SU-DHL-6 (cell line): ENCODE measurements around the gene FKBP1A.

Experiments used
- H2AFZ ChIP-seq: fragments of 200-600 bp; sonication (generic); 2 replicates; pipeline ENCODE4 v1.6.1; 2014; ENCODE audit warnings: low read depth, mild to moderate bottlenecking, moderate library complexity, mixed read lengths, antibody characterized with exemption, low read length; ENCODE audit not compliant: severe bottlenecking
- H3F3A ChIP-seq: fragments of 200-600 bp; shearing (Covaris generic); 2 replicates; pipeline ENCODE4 v1.6.0; 2016; ENCODE audit warnings: antibody characterized with exemption, mild to moderate bottlenecking; ENCODE audit not compliant: insufficient read depth
- H3K27ac ChIP-seq: fragments of 200-600 bp; sonication (generic); 2 replicates; pipeline ENCODE4 v1.5.1; 2016; ENCODE audit warnings: low read depth, mild to moderate bottlenecking, low read length, moderate library complexity, mixed read lengths
- H3K27me3 ChIP-seq: fragments of 200-600 bp; sonication (generic), shearing (Covaris generic); 2 replicates; pipeline ENCODE4 v1.6.0; 2014; ENCODE audit warnings: mild to moderate bottlenecking, low read length
- H3K36me3 ChIP-seq: fragments of 200-600 bp; sonication (generic); 2 replicates; pipeline ENCODE4 v1.6.1; 2014; ENCODE audit warnings: mild to moderate bottlenecking, low read length, mixed read lengths
- H3K4me2 ChIP-seq: fragments of 300-600, 200-600 bp; shearing (Covaris generic), sonication (generic); 2 replicates; pipeline ENCODE4 v1.6.0; 2014; ENCODE audit warnings: low read length, low read depth, mild to moderate bottlenecking; ENCODE audit not compliant: poor library complexity, severe bottlenecking
- H3K4me3 ChIP-seq: fragments of 200-600 bp; sonication (generic); 2 replicates; pipeline ENCODE4 v1.5.1; 2014; ENCODE audit warnings: antibody characterized with exemption, low read length, mild to moderate bottlenecking, mixed read lengths; ENCODE audit not compliant: insufficient read depth, poor library complexity, severe bottlenecking
- H3K79me2 ChIP-seq: fragments of 200-600 bp; sonication (generic); 2 replicates; pipeline ENCODE4 v1.6.1; 2014; ENCODE audit warnings: mild to moderate bottlenecking, low read length, moderate library complexity; ENCODE audit not compliant: insufficient read depth
- H3K9ac ChIP-seq: fragments of 200-600 bp; sonication (generic); 2 replicates; pipeline ENCODE4 v1.7.0; 2014; ENCODE audit warnings: mild to moderate bottlenecking, low read length
- H3K9me2 ChIP-seq: fragments of 200-600 bp; sonication (generic); replicated peaks from 2 replicates; pipeline ENCODE4 v1.6.1; 2014; ENCODE audit warnings: low read length; ENCODE audit not compliant: insufficient read depth
- H3K9me3 ChIP-seq: fragments of 200-600 bp; sonication (generic); 2 replicates; pipeline ENCODE4 v1.6.1; 2014; ENCODE audit warnings: low read length, mixed read lengths; ENCODE audit not compliant: insufficient read depth
- H4K20me1 ChIP-seq: fragments of 200-600 bp; sonication (generic); 2 replicates; pipeline ENCODE4 v1.6.1; 2014; ENCODE audit warnings: low read depth, mild to moderate bottlenecking, antibody characterized with exemption, low read length, moderate library complexity, mixed read lengths
- CTCF ChIP-seq: fragments of 200-600 bp; sonication (generic); IDR thresholded peaks from one replicate; pipeline ENCODE4 v1.5.1; 2017; ENCODE audit warnings: antibody characterized with exemption, mild to moderate bottlenecking, low read length, moderate library complexity; ENCODE audit not compliant: insufficient read depth, poor library complexity, severe bottlenecking
- EZH2phosphoT487 ChIP-seq: fragments of 200-600 bp; sonication (generic), shearing (Covaris generic); conservative IDR thresholded peaks from 2 replicates; pipeline ENCODE4 v1.6.1; 2018; ENCODE audit warnings: mild to moderate bottlenecking, antibody characterized with exemption, low read length, moderate library complexity, mixed read lengths

The FKBP1A gene

GRCh38 chr20:1435337-1435699 lies 42.5 kb upstream of the FKBP1A start:
- TF ChIP-seq CTCF (no peak), EZH2phosphoT487 (no peak)
- no peaks in the 10 kb centered on the region for H3K27me3 ChIP-seq
- no peaks in the 10 kb centered on the region for H3F3A ChIP-seq
- H3K9me2 ChIP-seq, result no peaks in the 10 kb centered on the region
- no peak overlapping the region for H3K9ac ChIP-seq
- no peak overlapping the region for H3K27ac ChIP-seq
- no peaks in the 10 kb centered on the region for H3K36me3 ChIP-seq
- no peaks in the 10 kb centered on the region for H3K9me3 ChIP-seq
- no peak overlapping the region for H3K4me3 ChIP-seq
- H3K4me2 ChIP-seq, result peak overlapping the region; percentile 11
- no peaks in the 10 kb centered on the region for H3K79me2 ChIP-seq
- no peak overlapping the region for H2AFZ ChIP-seq
- no peaks in the 10 kb centered on the region for H4K20me1 ChIP-seq

- Histone ChIP-seq H3K36me3 (no peaks in the 10 kb centered on the region), H3K4me3 (no peak overlapping the region), H2AFZ (no peak overlapping the region), H4K20me1 (no peaks in the 10 kb centered on the region), H3K4me2 (peak overlapping the region; percentile 33), H3K9me3 (no peaks in the 10 kb centered on the region), H3K9ac (no peak overlapping the region), H3F3A (no peaks in the 10 kb centered on the region), H3K27ac (no peak overlapping the region), H3K9me2 (no peaks in the 10 kb centered on the region), H3K79me2 (no peaks in the 10 kb centered on the region), H3K27me3 (no peaks in the 10 kb centered on the region)
- TF ChIP-seq CTCF (no peak), EZH2phosphoT487 (no peak)
Measured at GRCh38 chr20:1434571-1435336, 41.9 kb upstream of the FKBP1A start.

- no peaks in the 10 kb centered on the region for H3K9me2 ChIP-seq
- no peaks in the 10 kb centered on the region for H3F3A ChIP-seq
- no peaks in the 10 kb centered on the region for H3K36me3 ChIP-seq
- no peak overlapping the region for H3K9ac ChIP-seq
- H4K20me1 ChIP-seq, result no peaks in the 10 kb centered on the region
- no peak overlapping the region for H3K4me3 ChIP-seq
- H3K27ac ChIP-seq, result no peak overlapping the region
- no peaks in the 10 kb centered on the region for H3K9me3 ChIP-seq
- no peak overlapping the region for H3K4me2 ChIP-seq
- no peaks in the 10 kb centered on the region for H3K79me2 ChIP-seq
- no peak overlapping the region for H2AFZ ChIP-seq
- TF ChIP-seq CTCF (no peak), EZH2phosphoT487 (no peak)
- no peaks in the 10 kb centered on the region for H3K27me3 ChIP-seq
Measured at GRCh38 chr20:1431158-1431557, 38.3 kb upstream of the FKBP1A start.
